Hepatic stellate cell (primary cell): ENCODE measurements around the gene ONECUT1.

ENCODE experiments used
- DNase-seq: peaks from one replicate; pipeline ENCODE4 v3.0.0; 2011; ENCODE audit warnings: low spot score

The ONECUT1 gene

GRCh38 chr15:52782514-52782913 is 7.6 kb downstream of the ONECUT1 start:
- no peak for DNase-seq

DNA sequence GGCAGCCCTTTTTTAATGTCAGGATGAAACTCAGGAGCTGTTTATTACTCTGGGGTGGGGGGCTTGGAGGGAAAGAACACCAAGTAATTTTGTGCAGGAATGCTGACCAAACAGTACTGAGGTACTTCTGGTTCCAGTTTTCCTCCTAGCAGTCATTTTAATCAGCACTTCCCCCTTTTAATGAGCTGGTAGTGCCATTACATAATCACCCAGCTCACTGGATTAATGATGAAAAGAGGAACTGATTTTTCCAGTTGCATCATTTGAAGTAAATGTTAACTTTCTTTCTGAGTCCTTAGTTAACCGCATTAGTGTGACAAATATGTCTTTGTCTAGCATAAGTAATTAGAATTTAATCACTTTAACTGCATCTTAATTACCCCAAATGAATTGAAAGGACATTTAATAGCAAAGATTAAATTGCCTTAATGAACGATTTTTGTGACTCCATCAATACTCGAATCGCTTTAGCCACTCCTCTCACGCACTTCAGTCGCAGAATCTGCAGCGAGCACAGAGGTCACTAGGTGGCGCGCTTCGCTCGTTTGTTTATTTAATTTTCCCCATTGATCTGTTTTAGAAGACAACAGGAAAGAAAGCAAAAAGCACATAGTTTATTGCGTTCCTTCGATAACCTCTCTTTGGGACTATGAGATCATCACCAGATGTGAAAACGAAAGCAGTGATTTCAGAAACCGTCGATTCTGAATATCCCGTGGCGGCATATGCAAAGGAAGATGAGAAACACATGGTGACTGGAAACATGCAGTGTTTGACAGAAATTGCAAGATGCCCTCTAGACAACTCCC is 9.8 kb downstream of the ONECUT1 start:
- no peak for DNase-seq

GRCh38 chr15:52778457-52778856 is 11.7 kb downstream of the ONECUT1 start:
- no peak for DNase-seq

DNA sequence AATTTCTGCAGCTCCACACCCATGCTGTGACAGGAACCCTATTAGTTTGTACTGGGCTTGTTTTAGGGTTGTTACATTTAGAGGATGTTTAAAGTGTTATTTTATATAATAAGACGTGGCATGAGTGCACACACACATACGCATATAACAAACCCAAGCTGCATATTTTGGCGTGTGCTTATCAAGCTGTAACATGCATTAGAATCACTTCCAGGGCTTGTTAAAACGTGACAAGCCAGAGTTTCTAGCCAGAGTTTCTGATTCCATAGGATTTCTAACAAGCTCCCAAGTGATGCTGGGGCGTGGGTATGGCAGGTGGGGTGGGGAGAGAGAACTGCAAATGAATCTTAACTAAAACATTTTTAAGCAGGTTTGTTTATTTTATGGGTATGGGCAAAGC is 17.4 kb downstream of the ONECUT1 start:
- no peak for DNase-seq

GRCh38 chr15:52765785-52766184 is 24.4 kb downstream of the ONECUT1 start:
- DNase-seq = no peak

DNA sequence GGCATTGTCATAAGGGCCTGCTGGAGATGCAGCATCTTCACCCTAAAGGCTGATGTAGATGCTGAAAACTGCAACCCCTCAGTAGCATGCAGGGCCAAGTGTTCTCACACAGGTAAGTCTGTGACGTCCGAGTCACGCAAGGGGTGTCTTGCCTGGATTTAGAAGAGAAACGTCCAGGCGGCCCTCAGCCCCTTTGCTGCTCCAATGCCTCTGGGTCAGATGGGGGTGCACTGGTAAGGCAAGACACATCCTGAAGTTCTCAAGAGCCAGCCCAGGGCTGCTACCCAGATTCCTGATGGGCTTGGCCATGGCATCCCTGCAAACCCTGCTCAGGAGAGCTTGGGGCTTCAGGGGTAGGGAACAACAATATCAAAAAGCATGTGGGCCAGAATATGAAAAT is 25.4 kb downstream of the ONECUT1 start:
- no peak for DNase-seq

GRCh38 chr15:52762621-52763020 is 27.5 kb downstream of the ONECUT1 start:
- no peak for DNase-seq

- no peak for DNase-seq
Measured at GRCh38 chr15:52760562-52760961, 29.6 kb downstream of the ONECUT1 start.

GRCh38 chr15:52759969-52760368 is 30.2 kb downstream of the ONECUT1 start:
- no peak for DNase-seq

GRCh38 chr15:52757496-52757895 is 32.6 kb downstream of the ONECUT1 start:
- DNase-seq = no peak

DNA sequence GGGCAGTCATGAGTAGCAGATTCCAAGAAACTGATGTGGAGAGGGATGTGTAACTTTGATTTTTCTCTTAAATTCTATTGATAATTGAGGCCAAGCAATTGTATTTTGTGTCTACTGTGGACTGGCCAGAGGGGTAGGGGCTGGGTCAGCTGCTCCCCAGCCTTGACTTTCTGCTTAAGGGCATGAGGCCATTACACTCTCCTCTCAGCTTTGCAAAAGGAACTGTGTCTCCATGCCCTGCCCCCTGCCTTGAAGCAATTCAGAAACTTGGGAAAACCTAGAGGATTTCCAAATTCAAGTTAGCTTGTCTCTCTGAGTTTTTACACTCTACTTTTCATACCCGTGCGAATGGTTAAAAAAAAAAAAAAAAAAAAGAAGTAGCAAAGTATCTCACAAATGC is 38.6 kb downstream of the ONECUT1 start:
- no peak for DNase-seq

DNA sequence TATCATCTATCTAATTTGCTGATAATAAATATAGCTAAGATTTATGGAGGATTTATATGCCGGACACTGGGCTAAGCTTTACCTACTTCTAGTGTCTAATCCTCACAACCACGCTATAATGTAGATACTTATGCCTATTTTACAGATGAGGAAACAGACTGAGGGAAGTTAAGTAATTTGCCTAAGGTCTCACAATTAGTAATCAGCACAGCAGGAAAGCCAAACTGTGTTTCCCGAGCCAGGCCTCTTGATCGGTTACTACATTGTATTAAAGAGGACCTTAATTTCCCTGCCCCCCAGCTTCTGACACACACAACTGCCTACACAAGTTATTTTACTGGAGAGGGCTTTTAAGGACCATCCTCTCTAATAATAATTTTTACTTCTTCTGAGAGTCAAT is 40.9 kb downstream of the ONECUT1 start:
- no peak for DNase-seq

GRCh38 chr15:52746162-52746757 is 43.9 kb downstream of the ONECUT1 start:
- DNase-seq = no peak

DNA sequence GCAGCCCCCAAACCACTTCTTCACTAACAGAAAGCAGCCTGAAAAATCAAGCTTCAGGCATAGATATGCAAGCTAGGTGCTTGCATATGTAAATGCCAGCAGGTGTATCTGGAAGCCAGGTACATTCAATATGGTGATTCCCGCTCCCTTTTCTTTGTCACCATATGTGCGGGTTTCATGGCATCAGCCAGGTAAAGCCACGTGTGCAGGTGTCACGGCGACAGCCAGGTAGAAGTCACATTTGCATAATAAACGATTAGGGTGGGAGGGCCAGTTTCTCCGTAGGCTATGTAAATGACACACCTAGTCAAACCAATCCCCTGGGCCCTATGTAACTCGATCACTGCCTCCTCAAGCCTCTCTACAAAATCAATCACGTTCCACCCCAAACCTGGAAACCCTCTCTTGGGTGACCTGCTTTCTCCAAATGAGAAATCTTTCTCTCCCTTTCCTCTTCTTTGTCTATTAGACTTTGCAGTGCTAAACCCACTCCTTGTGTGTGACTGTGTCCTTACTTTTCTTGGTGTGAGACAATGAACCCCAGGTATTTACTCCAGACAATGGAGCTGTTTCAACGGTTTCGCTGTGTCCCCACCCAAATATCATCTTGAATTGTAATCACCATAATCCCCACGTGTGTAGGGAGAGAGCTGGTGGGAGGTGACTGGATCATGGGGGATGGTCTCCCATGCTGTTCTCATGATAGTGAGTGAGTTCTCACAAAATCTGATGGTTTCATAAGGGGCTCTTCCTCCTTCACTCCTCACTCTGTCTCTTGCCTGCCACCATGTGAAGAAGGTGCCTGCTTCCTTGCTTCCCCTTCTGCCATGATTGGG is 44.6 kb downstream of the ONECUT1 start:
- DNase-seq = no peak

GRCh38 chr15:52738311-52738710 is 51.8 kb downstream of the ONECUT1 start:
- no peak for DNase-seq

DNA sequence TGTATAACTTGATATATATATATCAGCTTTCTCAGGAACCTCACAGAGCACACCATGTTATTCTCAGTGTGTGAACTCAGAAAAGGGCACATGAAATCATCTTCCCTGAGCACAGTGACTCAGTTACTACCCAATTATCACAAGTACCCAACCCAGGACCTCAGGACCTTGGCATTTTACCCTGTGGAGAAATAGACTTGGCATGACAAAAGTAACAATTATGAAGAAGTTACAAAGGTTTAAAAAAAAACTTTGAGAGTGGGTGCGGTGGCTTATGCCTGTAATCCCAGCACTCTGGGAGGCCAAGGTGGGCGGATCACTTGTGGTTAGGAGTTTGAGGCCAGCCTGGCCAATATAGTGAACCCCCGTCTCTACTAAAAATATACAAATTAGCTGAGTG is 52.4 kb downstream of the ONECUT1 start:
- DNase-seq = no peak

DNA sequence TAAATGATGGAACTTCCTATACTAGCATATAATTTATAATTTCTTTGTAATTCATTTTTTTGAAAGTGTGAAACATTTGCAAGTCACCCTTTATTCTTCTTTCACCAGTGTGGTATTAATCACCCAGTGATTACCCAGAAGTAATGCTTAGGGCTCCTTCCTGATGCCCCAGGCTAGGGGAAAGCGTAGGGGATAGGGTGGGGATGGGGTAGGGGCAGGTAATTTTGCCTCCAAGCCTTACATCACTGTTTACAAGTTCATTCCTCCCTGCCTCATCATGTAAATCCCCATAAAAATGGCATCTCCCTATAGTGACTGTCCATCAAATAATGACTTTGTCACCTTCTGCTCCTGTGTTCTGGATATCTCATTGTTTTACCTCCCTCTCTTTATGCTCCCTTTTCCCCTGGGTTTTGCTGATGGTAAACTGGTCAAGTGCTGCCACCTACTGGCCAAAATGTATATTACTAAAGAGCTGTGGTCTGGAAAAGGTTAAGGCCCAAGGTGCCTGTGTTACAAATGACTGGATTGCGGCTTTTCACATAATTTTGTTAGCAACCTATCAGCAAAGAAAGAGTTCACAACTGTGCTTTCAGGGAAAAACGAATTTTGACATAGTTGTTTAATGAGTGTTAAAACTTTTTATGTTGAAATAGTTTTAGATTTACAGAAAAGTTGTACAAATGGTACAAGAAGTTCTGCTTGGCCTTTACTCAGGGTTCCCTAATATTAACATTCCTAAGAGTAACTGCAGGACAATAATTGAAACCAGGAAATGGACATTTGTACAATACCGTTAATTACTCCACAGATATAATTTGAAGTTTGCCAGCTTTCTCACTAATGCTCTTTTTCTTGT is 54.7 kb downstream of the ONECUT1 start:
- DNase-seq = peak; percentile 55

DNA sequence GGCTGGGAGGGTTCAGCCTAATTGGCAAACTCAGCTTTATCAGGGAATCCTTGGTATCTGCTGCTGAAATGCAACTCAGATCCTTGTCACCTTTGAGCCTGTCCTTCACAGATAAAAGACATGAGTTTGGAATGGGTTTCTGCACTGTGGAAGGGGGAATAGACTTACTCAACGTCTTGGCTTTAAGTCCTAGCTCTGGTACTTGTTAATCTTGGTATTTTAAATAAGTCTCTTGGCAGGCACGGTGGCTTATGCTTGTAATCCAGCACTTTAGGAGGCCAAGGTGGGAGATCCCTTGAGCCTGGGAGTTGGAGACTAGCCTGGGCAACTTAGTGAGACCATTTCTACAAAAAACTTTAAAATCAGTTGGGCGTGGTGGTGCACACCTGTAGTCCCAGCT is 55.8 kb downstream of the ONECUT1 start:
- no peak for DNase-seq

GRCh38 chr15:52733696-52734255 is 56.4 kb downstream of the ONECUT1 start:
- DNase-seq = peak; percentile 8

- DNase-seq = no peak
Measured at GRCh38 chr15:52733088-52733487, 57.0 kb downstream of the ONECUT1 start.

DNA sequence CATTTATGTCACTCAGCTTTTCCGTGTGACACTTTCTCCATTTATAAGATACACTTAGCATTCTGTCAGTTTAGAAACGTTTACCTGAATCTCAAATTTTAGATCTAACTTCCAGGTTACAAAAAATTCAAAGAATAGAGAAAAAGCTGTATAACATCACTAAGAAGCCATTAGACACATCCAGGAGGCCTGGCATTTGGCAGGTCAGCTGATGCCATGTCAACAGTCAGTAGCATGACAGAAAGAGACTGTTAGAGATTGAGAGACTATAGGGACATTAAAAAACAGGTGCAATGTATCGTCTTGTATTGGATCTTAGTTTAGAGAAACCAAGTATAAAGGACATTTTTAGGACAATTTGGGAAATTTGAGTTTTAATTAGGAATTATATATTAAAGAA is 57.6 kb downstream of the ONECUT1 start:
- DNase-seq = no peak
